Body of pancreas (tissue), 4 donors: Measurements from ENCODE around the gene TMEM183A. TPM values are rescaled to one million over a fixed set of nuclear protein-coding genes. Genes with fewer than 3 reads are reported as not detected.

ENCODE experiments used
- ATAC-seq: fragments of 150-250 bp; one replicate; pipeline ENCODE4 v1.9.1; 2016
- DNase-seq, 4 donors: peaks; one replicate each; pipeline ENCODE4 v3.0.0-alpha.2; 2019
- H3K27ac ChIP-seq, 4 donors: fragments of 200-600 bp; sonication (generic); 1 replicate in 3 of 4; 2 replicates in 1 of 4; pipeline versions ENCODE4 v1.5.1 to v1.6.1; 2016 to 2019; ENCODE audit warnings: mild to moderate bottlenecking in 1 of 4, mixed read lengths in 1 of 4, moderate library complexity in 1 of 4
- H3K27me3 ChIP-seq, 2 donors: fragments of 200-600 bp; sonication (generic); one replicate each; pipeline ENCODE4 v1.6.0; 2016; ENCODE audit warnings: mild to moderate bottlenecking in 1 of 2
- H3K36me3 ChIP-seq, 2 donors: fragments of 200-600 bp; sonication (generic); replicated peaks in 1 of 2; 2 replicates each; pipeline ENCODE4 v1.5.1; 2016; ENCODE audit warnings: low read depth in 2 of 2; ENCODE audit not compliant: insufficient read depth in 1 of 2
- H3K4me1 ChIP-seq: fragments of 200-600 bp; sonication (generic); one replicate; pipeline ENCODE4 v1.6.0; 2016
- H3K4me3 ChIP-seq, 2 donors: fragments of 200-600 bp; sonication (generic); 1 replicate in 1 of 2; 2 replicates in 1 of 2; pipeline ENCODE4 v1.5.1; 2016 to 2019
- H3K9me3 ChIP-seq, 3 donors: fragments of 200-600 bp; sonication (generic); 1 replicate in 2 of 3; 2 replicates in 1 of 3; pipeline ENCODE4 v1.5.1; 2016
- POLR2A ChIP-seq, 3 donors: fragments of 450-650 bp; IDR thresholded peaks; one replicate each; pipeline ENCODE4 v1.6.1; 2016; ENCODE audit warnings: antibody characterized with exemption in 3 of 3, mild to moderate bottlenecking in 2 of 3
- WGBS, 2 donors: methylation state at CpG; one replicate each; pipeline ENCODE4 v1.1.5; 2017; 5-methylcytosine and 5-hydroxymethylcytosine counted together
- intact Hi-C: fragments of 100-400 bp; cut with DNase I; formaldehyde crosslinking; loops from one replicate; pipeline ENCODE4 v1.15.1; 2023
- total RNA-seq, 2 donors: library from RNA; depleted of rRNA; stranded (reverse); fragments of >200 nt; gene quantifications; one replicate each; pipeline ENCODE4 v1.1.0, GENCODE V29; 2016
- TF ChIP-seq, protein P1 (sequence below), 7 experiments: fragments of 450-650 bp in 4 of 7; fragments of 200-600 bp in 3 of 7; sonication (generic) in 3 of 7; IDR thresholded peaks; one replicate each; pipeline ENCODE4 v1.5.1; 2016 to 2019; ENCODE audit warnings: antibody characterized with exemption in 7 of 7

TMEM183A gene
- total RNA-seq, 2 donors from 2014 or later = 47.7 to 86.7 TPM

DNA sequence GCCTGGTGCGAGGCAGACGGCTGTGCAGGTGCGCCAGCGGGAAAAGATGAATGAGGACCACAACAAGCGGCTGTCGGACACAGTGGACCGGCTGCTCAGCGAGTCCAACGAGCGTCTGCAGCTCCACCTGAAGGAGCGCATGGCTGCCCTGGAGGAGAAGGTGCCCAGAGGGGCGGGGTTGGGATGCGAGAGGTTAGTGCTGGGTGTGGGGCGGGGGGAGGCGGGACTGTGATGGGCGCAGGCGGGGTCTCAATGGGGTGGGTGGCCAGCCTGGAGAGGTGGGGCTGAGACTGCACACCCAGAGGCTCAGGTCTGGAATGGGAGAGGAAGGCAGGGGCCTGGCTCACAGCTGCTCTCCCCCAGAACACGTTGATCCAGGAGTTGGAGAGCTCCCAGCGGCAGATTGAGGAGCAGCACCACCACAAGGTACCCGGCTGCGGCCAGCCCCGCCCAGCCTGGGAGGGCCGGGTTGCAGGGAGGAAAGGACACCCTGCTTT is 41.4 kb downstream of the TMEM183A start:
- WGBS, 2 donors = 52 to 66% methylated on average over 16 to 19 of the region's 23 CpGs

DNA sequence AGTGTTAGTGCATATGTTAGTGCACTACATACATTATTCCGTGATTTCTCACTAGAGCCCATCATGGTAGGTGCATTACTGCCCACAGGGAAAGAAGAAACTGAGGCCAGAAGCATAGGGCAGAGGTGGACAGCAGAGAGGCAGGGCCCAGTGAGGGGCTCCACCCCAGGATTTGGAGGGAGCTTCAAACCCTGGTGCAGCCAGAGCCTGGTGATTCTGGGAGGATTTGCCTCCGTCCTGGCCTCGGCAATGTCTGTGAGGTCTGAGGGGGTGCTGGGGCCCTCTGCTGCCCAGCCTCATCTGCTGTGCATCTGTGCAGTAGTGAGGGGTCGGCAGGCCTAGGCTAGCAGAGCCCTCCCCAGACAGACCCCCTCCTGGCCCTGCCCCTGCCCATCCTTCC is 41.9 kb downstream of the TMEM183A start:
- TF ChIP-seq POLR2A (IDR thresholded peaks at IDR 0.05) = no peak
- TF ChIP-seq, protein P1, sequence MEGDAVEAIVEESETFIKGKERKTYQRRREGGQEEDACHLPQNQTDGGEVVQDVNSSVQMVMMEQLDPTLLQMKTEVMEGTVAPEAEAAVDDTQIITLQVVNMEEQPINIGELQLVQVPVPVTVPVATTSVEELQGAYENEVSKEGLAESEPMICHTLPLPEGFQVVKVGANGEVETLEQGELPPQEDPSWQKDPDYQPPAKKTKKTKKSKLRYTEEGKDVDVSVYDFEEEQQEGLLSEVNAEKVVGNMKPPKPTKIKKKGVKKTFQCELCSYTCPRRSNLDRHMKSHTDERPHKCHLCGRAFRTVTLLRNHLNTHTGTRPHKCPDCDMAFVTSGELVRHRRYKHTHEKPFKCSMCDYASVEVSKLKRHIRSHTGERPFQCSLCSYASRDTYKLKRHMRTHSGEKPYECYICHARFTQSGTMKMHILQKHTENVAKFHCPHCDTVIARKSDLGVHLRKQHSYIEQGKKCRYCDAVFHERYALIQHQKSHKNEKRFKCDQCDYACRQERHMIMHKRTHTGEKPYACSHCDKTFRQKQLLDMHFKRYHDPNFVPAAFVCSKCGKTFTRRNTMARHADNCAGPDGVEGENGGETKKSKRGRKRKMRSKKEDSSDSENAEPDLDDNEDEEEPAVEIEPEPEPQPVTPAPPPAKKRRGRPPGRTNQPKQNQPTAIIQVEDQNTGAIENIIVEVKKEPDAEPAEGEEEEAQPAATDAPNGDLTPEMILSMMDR (IDR thresholded peaks at IDR 0.05) = no peak
- Histone ChIP-seq H3K27me3 (peaks cover 0 to 3% of the 10 kb centered on the region in 2 donors), H3K4me1 (no peaks in the 10 kb centered on the region), H3K9me3 (no peaks in the 10 kb centered on the region), H3K4me3 (no peak overlapping the region), H3K27ac (no peak overlapping the region), H3K36me3 (no peaks in the 10 kb centered on the region)
- ATAC-seq (no peak), DNase-seq (no peak)
- 77 to 79% methylated on average over 3 to 4 of the region's 4 CpGs for WGBS, 2 donors
- intact Hi-C loops = loop anchor here (10.0 kb wide), 1 partner anchor 166 kb away; no protein-coding TSS in a partner anchor

More for the DNA sequence above, 41.4 kb downstream of the TMEM183A start:
- DNase-seq = no peak
- Histone ChIP-seq H3K36me3 (no peaks in the 10 kb centered on the region), H3K27ac (no peak overlapping the region), H3K4me3 (no peak overlapping the region), H3K9me3 (no peaks in the 10 kb centered on the region), H3K4me1 (no peaks in the 10 kb centered on the region), H3K27me3 (peaks cover 0 to 1% of the 10 kb centered on the region in 2 donors)
- TF ChIP-seq, protein P1 (IDR thresholded peaks at IDR 0.05) = no peak
- no peak for TF ChIP-seq POLR2A (IDR thresholded peaks at IDR 0.05)
- intact Hi-C loops = loop anchor here (10.0 kb wide), 1 partner anchor 166 kb away; no protein-coding TSS in a partner anchor
- ATAC-seq = no peak

DNA sequence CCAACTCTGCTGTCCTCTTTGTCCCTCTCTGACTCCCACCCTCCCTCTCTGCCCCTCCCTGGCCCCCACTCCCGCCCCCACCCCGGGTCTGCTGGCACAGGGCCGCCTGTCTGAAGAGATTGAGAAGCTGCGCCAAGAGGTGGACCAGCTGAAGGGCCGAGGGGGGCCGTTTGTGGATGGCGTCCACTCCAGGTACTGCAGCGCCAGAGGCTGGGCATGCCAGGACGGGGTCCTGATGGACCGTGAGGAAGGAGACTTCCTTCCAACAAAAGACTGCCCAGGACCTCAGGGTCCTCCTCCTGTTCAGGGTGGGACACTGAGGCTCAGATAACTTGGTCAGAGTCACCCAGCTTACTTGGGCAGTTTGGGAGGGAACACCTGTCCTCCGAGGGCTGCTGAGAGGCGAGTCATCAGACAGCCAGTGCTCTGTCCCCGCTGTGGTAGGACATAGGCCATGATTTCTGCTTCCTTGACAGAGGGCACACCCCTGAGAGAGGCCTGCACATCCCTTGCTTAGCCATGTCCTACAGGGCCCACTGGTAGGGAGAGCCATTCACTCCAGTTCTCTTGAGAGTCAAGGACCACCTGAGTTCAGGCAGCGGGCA is 42.5 kb downstream of the TMEM183A start:
- DNase-seq = no peak
- H3K27me3 ChIP-seq = peaks cover 0 to 3% of the 10 kb centered on the region in 2 donors
- ATAC-seq = no peak
- no peak overlapping the region for H3K4me3 ChIP-seq
- no peaks in the 10 kb centered on the region for H3K36me3 ChIP-seq
- H3K4me1 ChIP-seq = no peaks in the 10 kb centered on the region
- no peak overlapping the region for H3K27ac ChIP-seq
- H3K9me3 ChIP-seq = no peaks in the 10 kb centered on the region
- TF ChIP-seq, protein P1 (IDR thresholded peaks at IDR 0.05) = no peak
- no peak for TF ChIP-seq POLR2A (IDR thresholded peaks at IDR 0.05)
- 69 to 70% methylated on average over 13 to 14 of the region's 14 CpGs for WGBS, 2 donors
- intact Hi-C loops = loop anchor here (10.0 kb wide), 1 partner anchor 165 kb away; no protein-coding TSS in a partner anchor

DNA sequence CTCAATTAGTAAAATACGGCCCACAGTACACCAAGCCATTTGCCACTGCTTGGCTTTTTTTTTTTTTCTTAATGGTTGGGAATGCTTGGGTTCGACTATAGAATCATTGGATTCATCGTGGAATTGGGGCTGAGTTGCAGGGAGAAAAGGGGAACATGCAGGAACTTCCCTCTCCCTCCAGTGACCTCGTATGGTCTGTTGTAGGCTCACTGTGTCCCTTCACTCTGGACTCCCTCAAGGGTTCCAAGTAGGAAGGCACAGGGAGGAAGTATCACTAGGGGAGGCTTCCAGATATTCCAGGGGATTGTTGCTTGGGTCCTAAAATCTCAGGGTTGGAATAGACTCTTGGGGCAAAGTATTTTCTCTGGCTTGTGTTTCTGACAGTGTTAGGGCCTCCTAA is 43.7 kb downstream of the TMEM183A start:
- ATAC-seq = no peak

More for the DNA sequence above, 43.7 kb downstream of the TMEM183A start:
- intact Hi-C loops = no loop called here
- peaks cover 0 to 3% of the 10 kb centered on the region in 2 donors for H3K27me3 ChIP-seq
- H3K4me3 ChIP-seq = no peak overlapping the region
- H3K9me3 ChIP-seq = no peaks in the 10 kb centered on the region
- no peak for DNase-seq
- WGBS, 2 donors = 69 to 73% methylated on average over 4 of the region's 4 CpGs
- no peaks in the 10 kb centered on the region for H3K36me3 ChIP-seq
- no peak overlapping the region for H3K27ac ChIP-seq
- no peaks in the 10 kb centered on the region for H3K4me1 ChIP-seq
- TF ChIP-seq, protein P1 (IDR thresholded peaks at IDR 0.05) = no peak
- TF ChIP-seq POLR2A (IDR thresholded peaks at IDR 0.05) = no peak
